GM18858 (cell line): Measurements from ENCODE around the gene RNF38.
"Not testable (repeated sequence)": the region's sequence is repeated elsewhere in the genome, so short reads cannot be mapped to it uniquely, and the experiment has no call there.

Experiments
- ATAC-seq: cut with Tn5 transposase; IDR thresholded peaks from one replicate; pipeline ENCODE4 v1.9.1; 2021; ENCODE audit not compliant: unreplicated experiment

RNF38 gene

DNA sequence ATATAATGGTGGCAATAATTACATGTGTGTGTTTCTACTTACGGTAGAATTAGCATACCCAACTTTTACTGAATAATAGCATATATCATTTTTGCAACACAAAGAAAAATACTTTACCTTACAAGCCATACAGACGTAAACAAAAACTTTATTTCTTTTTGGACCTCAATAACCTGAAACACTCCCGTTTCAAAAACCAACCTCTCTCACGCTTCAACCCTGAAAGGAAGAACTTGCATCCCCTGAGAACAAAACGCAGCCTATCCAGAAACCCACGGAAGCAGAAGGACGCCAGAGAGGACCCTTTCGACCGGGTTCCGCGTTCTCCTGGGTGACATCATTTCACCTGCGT is at the start of gene RNF38:
RNF38 (minus strand) TSS at position 290 of the 352 bp plus-strand sequence; CDS start at position 129, 161 bp downstream.
- ATAC-seq, result no peak

GRCh38 chr9:36448555-36448954 is 48.5 kb upstream of the RNF38 start:
- not testable (repeated sequence) for ATAC-seq

- ATAC-seq, result no peak
Observed at GRCh38 chr9:36448017-36448416, 47.9 kb upstream of the RNF38 start.

DNA sequence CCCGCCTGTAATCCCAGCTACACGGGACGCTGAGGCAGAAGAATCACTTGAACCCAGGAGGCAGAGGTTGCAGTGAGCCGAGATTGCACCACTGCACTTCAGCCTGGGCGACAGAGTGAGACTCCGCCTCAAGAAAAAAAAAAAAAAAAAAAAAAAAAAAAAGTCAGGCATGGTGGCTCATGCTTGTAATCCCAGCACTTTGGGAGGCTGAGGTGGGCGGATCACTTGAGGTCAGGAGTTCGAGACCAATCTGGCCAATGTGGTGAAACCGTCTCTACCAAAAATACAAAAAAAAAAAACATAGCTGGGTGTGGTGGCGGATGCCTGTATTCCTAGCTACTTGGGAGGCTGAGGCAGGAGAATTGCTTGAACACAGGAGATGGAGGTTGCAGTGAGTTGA is 46.6 kb upstream of the RNF38 start:
- not testable (repeated sequence) for ATAC-seq

GRCh38 chr9:36445800-36446361 is 45.8 kb upstream of the RNF38 start:
- ATAC-seq, result no peak

GRCh38 chr9:36444203-36444602 is 44.1 kb upstream of the RNF38 start:
- ATAC-seq, result no peak

DNA sequence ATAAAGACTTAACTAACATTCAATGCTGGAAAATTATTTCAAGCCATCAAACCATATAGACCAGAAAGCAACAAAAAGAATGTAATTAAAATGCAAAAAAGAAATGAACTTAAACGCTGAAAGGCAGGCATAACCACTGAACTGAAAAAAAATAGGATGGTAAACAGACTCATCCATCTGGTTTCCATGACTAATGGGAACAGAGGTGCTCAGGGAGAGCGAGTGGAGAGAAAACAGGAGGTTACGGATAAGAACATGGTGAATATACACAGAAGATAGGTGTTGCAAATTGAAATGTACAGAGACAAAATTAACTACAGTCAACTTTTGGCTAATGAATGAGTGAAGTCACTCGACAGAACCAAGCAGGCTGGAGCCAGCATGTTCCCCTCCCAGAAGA is 43.5 kb upstream of the RNF38 start:
- ATAC-seq, result no peak

- no peak for ATAC-seq
Observed at GRCh38 chr9:36442710-36443109, 42.6 kb upstream of the RNF38 start.

DNA sequence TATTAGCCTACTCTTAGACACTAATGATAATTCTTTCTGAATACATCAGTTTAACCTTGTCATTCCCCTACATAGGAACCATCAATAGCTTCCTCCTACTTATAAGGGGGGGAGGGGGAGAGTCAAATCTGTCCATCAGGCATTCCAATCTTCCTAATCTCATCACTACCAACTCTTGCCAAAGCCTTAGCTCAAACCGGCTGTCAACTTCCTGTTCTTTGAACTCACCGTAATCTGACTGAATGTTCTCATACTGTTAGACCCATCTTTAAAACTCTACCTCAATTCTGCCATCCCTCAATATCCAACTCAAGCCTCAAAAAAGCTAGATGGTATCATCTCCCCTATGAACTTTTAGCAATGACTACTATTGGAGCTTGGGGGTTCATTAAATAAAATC is 41.9 kb upstream of the RNF38 start:
- ATAC-seq, result no peak

DNA sequence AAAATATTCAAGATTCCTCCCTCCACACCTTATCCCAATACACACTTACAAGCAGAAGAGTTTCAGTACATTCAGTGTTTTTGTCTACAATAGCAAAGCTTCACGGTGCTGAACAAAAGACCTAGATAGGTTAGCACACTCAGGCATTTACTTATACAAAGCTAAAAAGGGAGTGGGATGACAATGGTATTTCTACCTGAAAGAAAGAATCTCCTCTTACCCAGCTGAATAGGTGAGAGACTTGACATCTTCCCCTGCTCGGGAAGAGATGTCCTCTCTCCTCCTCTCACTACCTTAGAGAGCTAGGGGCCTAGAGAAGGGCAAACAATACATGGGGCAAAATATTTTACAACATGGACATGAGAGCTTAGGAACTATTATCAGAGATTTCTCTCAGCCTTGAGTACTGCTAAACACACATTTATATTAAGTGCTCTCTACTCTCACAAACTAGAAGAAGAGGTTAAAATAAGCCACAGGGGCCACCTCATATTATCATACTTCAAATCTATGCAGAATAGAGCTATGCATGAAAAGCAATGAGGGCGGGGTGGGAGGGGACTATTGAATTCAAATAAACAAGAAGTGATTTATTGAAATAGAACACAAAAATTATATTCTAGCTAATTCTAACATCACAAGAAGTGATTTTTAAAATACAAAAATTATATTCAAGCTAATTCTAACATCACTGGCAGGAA is 38.6 kb upstream of the RNF38 start:
- ATAC-seq, result no peak

GRCh38 chr9:36437790-36438189 is 37.7 kb upstream of the RNF38 start:
- ATAC-seq, result no peak

DNA sequence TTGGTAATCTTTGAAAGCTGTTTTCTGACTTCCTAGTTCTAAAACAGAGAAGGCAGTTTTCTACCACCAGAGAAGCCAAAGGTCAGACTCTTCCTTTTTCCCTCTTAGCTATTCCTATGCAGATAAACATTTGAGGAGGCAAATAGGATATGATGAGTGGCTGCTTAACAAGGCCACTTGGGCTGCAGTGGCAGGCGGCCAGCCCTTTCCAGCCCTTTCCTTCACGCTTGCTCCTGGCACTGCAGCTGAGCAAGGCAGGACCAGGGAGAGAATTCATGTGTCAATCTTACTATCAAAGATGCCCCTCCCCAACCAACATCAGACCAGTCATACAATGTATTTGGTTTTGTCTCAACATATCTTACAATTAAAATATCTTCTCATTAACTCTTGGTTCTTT is 36.8 kb upstream of the RNF38 start:
- no peak for ATAC-seq

DNA sequence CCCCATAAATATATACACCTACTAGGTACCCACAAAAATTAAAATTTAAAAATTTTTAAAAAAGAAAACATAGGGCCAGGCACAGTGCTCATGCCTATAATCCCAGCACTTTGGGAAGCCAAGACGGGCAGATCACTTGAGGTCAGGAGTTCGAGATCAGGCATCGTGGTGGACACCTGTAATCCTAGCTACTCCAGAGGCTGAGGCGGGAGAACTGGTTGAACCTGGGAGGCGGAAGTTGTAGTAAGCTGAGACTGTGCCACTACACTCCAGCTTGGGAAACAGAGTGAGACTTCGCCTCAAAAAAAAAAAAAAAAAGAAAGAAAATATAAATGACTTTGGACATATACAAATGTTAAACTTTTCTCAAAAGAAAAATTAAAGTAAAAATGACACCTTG is 33.3 kb upstream of the RNF38 start:
- no peak for ATAC-seq

DNA sequence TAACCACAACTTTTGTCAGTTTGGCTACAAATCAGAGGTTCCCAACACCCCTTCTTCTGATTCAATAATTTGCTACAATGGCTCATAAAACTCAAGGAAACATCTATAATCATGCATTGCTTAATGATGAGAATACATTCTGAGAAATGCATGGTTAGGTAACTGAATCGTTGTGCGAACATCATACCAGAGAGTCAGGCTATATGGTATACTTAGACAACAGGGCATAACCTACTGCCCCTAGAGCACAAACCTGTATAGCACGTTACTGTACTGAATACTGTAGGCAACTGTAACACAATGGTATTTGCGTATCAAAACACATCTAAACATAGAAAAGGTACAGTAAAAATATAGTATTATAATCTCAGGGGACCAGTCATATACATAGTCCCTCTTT is 31.0 kb upstream of the RNF38 start:
- no peak for ATAC-seq

- no peak for ATAC-seq
Observed at GRCh38 chr9:36426945-36427344, 26.9 kb upstream of the RNF38 start.

DNA sequence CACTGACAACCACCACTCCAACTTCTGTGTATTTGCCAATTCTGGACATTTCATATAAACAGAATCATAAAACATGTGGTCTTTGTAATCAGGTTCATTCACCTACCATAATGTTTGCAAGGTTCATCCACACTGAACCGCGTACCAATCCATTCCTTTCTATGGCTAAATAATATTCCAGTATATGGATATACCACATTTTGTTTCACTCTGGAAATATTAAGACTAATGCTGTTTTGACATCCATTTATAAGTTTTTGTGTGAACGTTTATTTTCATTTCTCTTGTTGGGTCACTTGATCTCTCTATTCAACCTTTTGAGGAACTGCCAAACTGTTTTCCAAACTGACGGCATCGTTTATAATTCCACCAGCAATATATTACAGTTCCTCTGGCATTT is 26.3 kb upstream of the RNF38 start:
- no peak for ATAC-seq

GRCh38 chr9:36424289-36425055 is 24.4 kb upstream of the RNF38 start:
- ATAC-seq, result no peak

DNA sequence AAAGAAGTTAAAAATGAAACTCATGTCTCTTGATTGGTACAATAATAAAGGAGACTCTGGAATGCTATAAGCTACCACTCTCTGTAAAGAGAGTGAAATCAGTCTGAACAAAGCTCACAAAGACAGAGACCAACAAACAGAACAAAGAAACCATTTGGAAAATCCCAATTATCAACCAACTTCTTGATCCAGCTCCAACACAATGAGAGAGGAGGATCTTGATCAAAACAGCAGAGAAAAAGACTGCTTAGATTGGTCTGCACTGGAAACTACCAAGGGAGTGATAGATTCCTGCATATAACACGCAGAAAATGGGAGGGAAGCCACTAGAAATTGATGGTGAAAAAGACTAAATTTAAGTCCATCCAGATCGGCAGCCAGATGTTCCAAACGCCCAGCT is 23.1 kb upstream of the RNF38 start:
- no peak for ATAC-seq

GRCh38 chr9:36416890-36417289 is 16.8 kb upstream of the RNF38 start:
- ATAC-seq, result no peak

DNA sequence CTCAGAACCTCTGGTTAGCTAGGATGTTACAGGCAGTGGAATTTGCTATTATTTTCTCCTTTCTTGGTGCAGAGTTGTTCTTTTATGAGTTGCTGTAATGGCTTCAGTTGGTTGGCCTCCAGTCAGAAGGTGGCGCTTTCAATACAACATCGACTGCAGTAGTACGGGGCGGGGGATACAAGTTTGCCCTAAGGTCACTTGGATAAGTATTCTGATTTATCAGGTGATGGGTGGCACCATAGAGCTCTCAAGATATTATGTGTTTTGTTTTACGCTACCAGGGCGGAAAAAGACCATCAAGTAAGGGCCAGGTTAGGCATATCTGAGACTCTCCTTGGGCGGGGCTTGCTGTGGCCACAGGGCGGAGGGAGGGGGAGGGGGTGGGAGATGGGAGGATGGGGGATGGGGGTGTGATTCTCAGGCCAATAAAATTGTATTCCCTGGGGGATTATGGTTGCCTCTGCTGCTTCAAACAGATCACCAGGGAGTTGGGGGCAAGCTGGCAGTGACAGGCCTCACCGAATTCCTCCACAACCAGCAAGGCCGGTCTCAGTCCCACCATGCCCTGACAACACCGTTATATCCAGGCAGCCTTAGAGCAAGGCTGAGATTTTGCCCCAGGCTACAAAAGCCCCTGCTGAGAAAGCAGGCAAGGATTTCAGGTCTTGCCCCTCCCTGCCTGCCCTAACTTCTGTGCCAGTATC is 15.9 kb upstream of the RNF38 start:
- no peak for ATAC-seq

GRCh38 chr9:36411410-36411809 is 11.3 kb upstream of the RNF38 start:
- not testable (repeated sequence) for ATAC-seq

DNA sequence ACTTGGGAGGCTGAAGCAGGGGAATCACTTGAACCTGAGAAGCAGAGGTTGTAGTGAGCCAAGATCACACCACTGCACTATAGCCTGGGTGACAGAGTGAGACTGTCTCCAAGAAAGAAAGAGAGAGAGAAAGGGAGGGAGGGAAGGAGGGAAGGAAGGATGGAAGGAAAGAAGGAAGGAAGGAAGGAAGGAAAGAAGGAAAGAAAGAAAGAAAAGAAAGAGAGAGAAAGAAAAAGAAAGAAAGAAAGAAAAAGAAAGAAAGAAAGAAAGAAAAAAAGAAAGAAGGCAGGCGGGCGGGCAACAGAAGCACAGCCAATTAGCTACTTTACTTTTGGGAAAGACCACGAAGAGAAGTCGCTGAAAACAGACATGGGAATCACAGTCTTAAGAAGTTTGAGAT is 9.0 kb upstream of the RNF38 start:
- ATAC-seq, result not testable (repeated sequence)
